Endothelial cell of umbilical vein (primary cell): ENCODE results near the gene SAMD14. TPM values are rescaled to one million over a fixed set of nuclear protein-coding genes. Genes with fewer than 3 reads are reported as not detected.

Experiments used
- BruUV-seq: library from RNA; stranded (reverse); fragments of 400-500 nt; replicated peaks from 2 replicates; lab custom pipeline; 2021; lab: Mats Ljungman, UMichigan
- CTCF ChIA-PET: fragments of 300-600, 350-600 bp; sonication (Branson Sonifier 250); formaldehyde crosslinking; loops from one replicate; lab custom pipeline; 2021; ENCODE audit warnings: antibody characterized with exemption, inconsistent platforms; lab: Charles Lee
- POLR2A ChIA-PET: fragments of 300-600, 350-600 bp; sonication (Branson Sonifier 250); formaldehyde crosslinking; loops from one replicate; lab custom pipeline; 2021; ENCODE audit warnings: antibody characterized with exemption, inconsistent platforms; lab: Charles Lee
- DNase-seq: peaks from one replicate; pipeline ENCODE4 v3.0.0-alpha.2; 2011; ENCODE audit warnings: low read depth, low spot score
- FAIRE-seq: peaks from 2 replicates; lab custom pipeline; 2011; peaks lifted over from hg19 to GRCh38; lab: Jason Lieb, UNC
- H2AFZ ChIP-seq: 2 replicates; pipeline ENCODE4 v1.6.0; 2012; ENCODE audit warnings: low read depth, low read length, control low read depth, inconsistent platforms
- H3K27ac ChIP-seq: 2 replicates; pipeline ENCODE4 v1.5.1; 2011; ENCODE audit warnings: low read depth, mild to moderate bottlenecking, control low read depth, low read length, moderate library complexity; ENCODE audit not compliant: insufficient read depth
- H3K27me3 ChIP-seq, 2 experiments: 2 replicates each; pipeline versions ENCODE4 v1.6.0 to v1.6.1; 2011; ENCODE audit warnings: low read length in 2 of 2, mixed read lengths in 1 of 2; ENCODE audit not compliant: control insufficient read depth in 2 of 2, insufficient read depth in 2 of 2
- H3K36me3 ChIP-seq, 2 experiments: 2 replicates in 1 of 2; 3 replicates in 1 of 2; pipeline ENCODE4 v1.5.1; 2011; ENCODE audit warnings: low read length in 2 of 2, mild to moderate bottlenecking in 1 of 2, moderate library complexity in 1 of 2; ENCODE audit not compliant: control insufficient read depth in 2 of 2, insufficient read depth in 2 of 2; ENCODE audit errors: extremely low read depth in 1 of 2
- H3K4me1 ChIP-seq: 3 replicates; pipeline ENCODE4 v1.5.1; 2011; ENCODE audit warnings: mild to moderate bottlenecking, low read length; ENCODE audit not compliant: control insufficient read depth, insufficient read depth; ENCODE audit errors: extremely low read depth
- H3K4me2 ChIP-seq: 2 replicates; pipeline ENCODE4 v1.6.1; 2011; ENCODE audit warnings: low read length, control low read depth, mixed read lengths; ENCODE audit not compliant: insufficient read depth
- H3K4me3 ChIP-seq, 3 experiments: fragments of 200-600 bp in 1 of 3; sonication (generic), shearing (Covaris generic) in 1 of 3; replicated peaks in 1 of 3; 2 replicates each; pipeline ENCODE4 v1.5.1; 2011 to 2016; ENCODE audit warnings: control low read depth in 3 of 3, low read length in 3 of 3, mild to moderate bottlenecking in 2 of 3, inconsistent platforms in 1 of 3, low read depth in 1 of 3, moderate library complexity in 1 of 3; ENCODE audit not compliant: insufficient read depth in 1 of 3
- H3K79me2 ChIP-seq: 2 replicates; pipeline ENCODE4 v1.6.0; 2012; ENCODE audit warnings: low read length, inconsistent platforms; ENCODE audit not compliant: control insufficient read depth, insufficient read depth
- H3K9ac ChIP-seq: replicated peaks from 2 replicates; pipeline ENCODE3; 2011; ENCODE audit warnings: low read length, control low read depth; ENCODE audit not compliant: insufficient read depth; ENCODE audit errors: extremely low read depth
- H3K9me1 ChIP-seq: replicated peaks from 3 replicates; pipeline ENCODE4 v1.6.0; 2011; ENCODE audit warnings: mild to moderate bottlenecking, low read length; ENCODE audit not compliant: control insufficient read depth, insufficient read depth; ENCODE audit errors: extremely low read depth
- H3K9me3 ChIP-seq: replicated peaks from 2 replicates; pipeline ENCODE4 v1.5.1; 2012; ENCODE audit warnings: low read length, inconsistent platforms; ENCODE audit not compliant: control insufficient read depth, insufficient read depth
- H4K20me1 ChIP-seq: replicated peaks from 2 replicates; pipeline ENCODE3; 2011; ENCODE audit warnings: mild to moderate bottlenecking, low read length; ENCODE audit not compliant: control insufficient read depth, insufficient read depth; ENCODE audit errors: extremely low read depth
- CTCF ChIP-seq, 2 donors: IDR thresholded peaks; 1 replicate in 1 of 2; 2 replicates in 1 of 2; pipeline ENCODE4 v1.5.1; 2011; ENCODE audit warnings: low read length in 2 of 2, mild to moderate bottlenecking in 2 of 2, moderate library complexity in 2 of 2, control low read depth in 1 of 2, inconsistent platforms in 1 of 2, low read depth in 1 of 2; ENCODE audit not compliant: insufficient read depth in 1 of 2; ENCODE audit errors: extremely low read depth in 1 of 2
- EZH2 ChIP-seq: IDR thresholded peaks from 2 replicates; pipeline ENCODE4 v1.6.1; 2012; ENCODE audit warnings: borderline replicate concordance, low read depth, mild to moderate bottlenecking, moderate library complexity, low read length, inconsistent platforms; ENCODE audit not compliant: severe bottlenecking
- FOS ChIP-seq: IDR thresholded peaks from 2 replicates; pipeline ENCODE4 v1.6.1; 2011; ENCODE audit warnings: mild to moderate bottlenecking, low read length, moderate library complexity, borderline replicate concordance; ENCODE audit not compliant: insufficient read depth
- GATA2 ChIP-seq: IDR thresholded peaks from 2 replicates; pipeline ENCODE4 v1.7.0; 2011; ENCODE audit warnings: low read depth, mild to moderate bottlenecking, moderate library complexity, mixed read lengths, low read length; ENCODE audit not compliant: insufficient read length, insufficient read depth
- JUN ChIP-seq: IDR thresholded peaks from 2 replicates; pipeline ENCODE4 v1.6.1; 2011; ENCODE audit warnings: borderline replicate concordance, low read depth; ENCODE audit not compliant: insufficient read length, insufficient read depth
- MAX ChIP-seq: IDR thresholded peaks from 2 replicates; pipeline ENCODE4 v1.6.1; 2011; ENCODE audit not compliant: insufficient read depth, insufficient read length
- MYC ChIP-seq: IDR thresholded peaks from one replicate; pipeline ENCODE4 v1.6.1; 2011; ENCODE audit warnings: mild to moderate bottlenecking, low read depth, low read length
- POLR2A ChIP-seq: IDR thresholded peaks from 2 replicates; pipeline ENCODE4 v1.6.1; 2012; ENCODE audit warnings: low read depth, mild to moderate bottlenecking, control low read depth, low read length
- POLR2AphosphoS5 ChIP-seq: IDR thresholded peaks from 2 replicates; pipeline ENCODE4 v1.6.1; 2012; ENCODE audit warnings: low read depth, mild to moderate bottlenecking, control low read depth, low read length, moderate library complexity; ENCODE audit not compliant: insufficient read depth
- dilution Hi-C: fragments of 300-500 bp; cut with MboI; formaldehyde crosslinking; loops from one replicate; pipeline ENCODE4 v1.15.0; 2019; ENCODE audit warnings: low sequenced_read_pairs; ENCODE audit not compliant: extremely low pct_ligation_motif_present
- intact Hi-C: fragments of 100-400 bp; cut with micrococcal nuclease; formaldehyde crosslinking; loops from one replicate; pipeline ENCODE4 v1.10.0; 2022
- polyA plus RNA-seq, 4 experiments: library from polyadenylated mRNA; depleted of rRNA in 3 of 4; stranded (reverse) in 3 of 4; unstranded in 1 of 4; fragments of >200 nt; gene quantifications; 2 replicates each; pipeline versions ENCODE4 v1.2.1 to v1.2.3, GENCODE V29; 2011 to 2012; ENCODE audit warnings: missing spikeins in 1 of 4
- total RNA-seq: library from RNA; stranded (reverse); gene quantifications from 2 replicates; pipeline ENCODE4 v1.2.3, GENCODE V29; 2021

SAMD14 gene
- total and polyA plus RNA-seq, 2 donors (not counting 3 experiments of a cell fraction or from before 2014, with no cell fraction given): 6.8 to 15.6 TPM

GRCh38 chr17:50145532-50146229 is 15.7 kb upstream of the SAMD14 start:
- DNase-seq (no peak), FAIRE-seq (no peak)
- peaks cover 41% of the 10 kb centered on the region for H3K4me1 ChIP-seq
- no peak overlapping the region for H3K4me3 ChIP-seq
- POLR2A ChIA-PET: no interaction called here
- no peak overlapping the region for H3K4me2 ChIP-seq
- dilution Hi-C loops (no loop called here), intact Hi-C loops (no loop called here)
- no peak for TF ChIP-seq MAX
- no peak for TF ChIP-seq FOS
- TF ChIP-seq MYC: no peak
- TF ChIP-seq GATA2: no peak
- no peak for TF ChIP-seq POLR2A
- TF ChIP-seq POLR2AphosphoS5: no peak
- TF ChIP-seq JUN: no peak
- TF ChIP-seq CTCF (IDR thresholded peaks at IDR 0.05; ENCODE audit: extremely low read depth in 1 of 2, insufficient read depth in 1 of 2, low read depth in 1 of 2, low read length in 2 of 2): no peak
- no peak for TF ChIP-seq EZH2
- no peaks in the 10 kb centered on the region for H3K9me3 ChIP-seq
- no peaks in the 10 kb centered on the region for H3K27me3 ChIP-seq
- H3K27ac ChIP-seq: no peak overlapping the region
- peaks cover 82% of the 10 kb centered on the region for H3K79me2 ChIP-seq
- no peaks in the 10 kb centered on the region for H4K20me1 ChIP-seq
- H2AFZ ChIP-seq: no peak overlapping the region
- no peaks in the 10 kb centered on the region for H3K9me1 ChIP-seq
- H3K36me3 ChIP-seq: peaks cover 0 to 32% of the 10 kb centered on the region in 2 experiments
- CTCF ChIA-PET: interaction anchor here (0.9 to 1.8 kb wide), 9 partner anchors 9 to 119 kb away, joined by 3 to 7 read pairs (median 4); partner anchors contain the start of gene SAMD14
- BruUV-seq: no TSS peak
- no peak overlapping the region for H3K9ac ChIP-seq
